ENCODE measurements around the gene MYH1. TPM values are rescaled to one million over a fixed set of nuclear protein-coding genes. Genes with fewer than 3 reads are reported as not detected.

Gene MYH1
- total and polyA plus RNA-seq, 2 experiments from 2014 or later = not detected

DNA sequence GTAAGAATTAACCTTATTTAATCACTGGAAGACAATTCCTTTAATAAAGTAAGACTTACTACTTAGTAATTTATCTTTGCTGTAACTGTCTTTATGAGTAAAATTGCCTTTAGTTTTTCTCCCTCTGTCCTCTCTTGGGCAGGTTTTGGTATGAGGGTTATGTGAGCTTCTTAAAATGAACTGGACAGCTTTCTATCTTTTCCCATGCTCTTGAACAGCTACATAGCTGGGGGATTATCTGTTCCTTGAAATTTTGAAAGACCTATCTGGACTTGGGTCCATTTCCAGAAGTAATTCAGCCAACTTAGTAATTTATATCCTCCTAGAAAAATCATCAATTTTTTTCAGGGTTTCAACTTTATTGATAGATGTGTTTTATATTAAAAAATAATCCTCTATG, 3.6 kb upstream of the MYH1 start:
- DNase-seq (ENCODE audit: low spot score) = no peak
- H3K27me3 ChIP-seq = peaks cover 6% of the 10 kb centered on the region
- H3K4me3 ChIP-seq = no peak overlapping the region
- H3K36me3 ChIP-seq (replicated peaks; ENCODE audit: insufficient read depth, low read depth) = no peaks in the 10 kb centered on the region
- H3K79me2 ChIP-seq = no peaks in the 10 kb centered on the region
- no peak overlapping the region for H3K27ac ChIP-seq
- TF ChIP-seq, protein P1, sequence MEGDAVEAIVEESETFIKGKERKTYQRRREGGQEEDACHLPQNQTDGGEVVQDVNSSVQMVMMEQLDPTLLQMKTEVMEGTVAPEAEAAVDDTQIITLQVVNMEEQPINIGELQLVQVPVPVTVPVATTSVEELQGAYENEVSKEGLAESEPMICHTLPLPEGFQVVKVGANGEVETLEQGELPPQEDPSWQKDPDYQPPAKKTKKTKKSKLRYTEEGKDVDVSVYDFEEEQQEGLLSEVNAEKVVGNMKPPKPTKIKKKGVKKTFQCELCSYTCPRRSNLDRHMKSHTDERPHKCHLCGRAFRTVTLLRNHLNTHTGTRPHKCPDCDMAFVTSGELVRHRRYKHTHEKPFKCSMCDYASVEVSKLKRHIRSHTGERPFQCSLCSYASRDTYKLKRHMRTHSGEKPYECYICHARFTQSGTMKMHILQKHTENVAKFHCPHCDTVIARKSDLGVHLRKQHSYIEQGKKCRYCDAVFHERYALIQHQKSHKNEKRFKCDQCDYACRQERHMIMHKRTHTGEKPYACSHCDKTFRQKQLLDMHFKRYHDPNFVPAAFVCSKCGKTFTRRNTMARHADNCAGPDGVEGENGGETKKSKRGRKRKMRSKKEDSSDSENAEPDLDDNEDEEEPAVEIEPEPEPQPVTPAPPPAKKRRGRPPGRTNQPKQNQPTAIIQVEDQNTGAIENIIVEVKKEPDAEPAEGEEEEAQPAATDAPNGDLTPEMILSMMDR (IDR thresholded peaks at IDR 0.05; ENCODE audit: poor library complexity) = no peak
- TF ChIP-seq EZH2phosphoT487 (IDR thresholded peaks at IDR 0.05; ENCODE audit: low read depth, severe bottlenecking, unreplicated experiment) = no peak
- TF ChIP-seq EZH2 (IDR thresholded peaks at IDR 0.05; ENCODE audit: borderline replicate concordance) = no peak
- no peaks in the 10 kb centered on the region for H4K20me1 ChIP-seq (ENCODE audit: insufficient read depth, poor library complexity, severe bottlenecking)
- H3K9me2 ChIP-seq (replicated peaks; ENCODE audit: insufficient read depth) = no peaks in the 10 kb centered on the region
- H3K4me1 ChIP-seq (ENCODE audit: insufficient read depth) = no peaks in the 10 kb centered on the region
- no peaks in the 10 kb centered on the region for H3K9me3 ChIP-seq (ENCODE audit: low read depth)
- H2AFZ ChIP-seq = no peak overlapping the region
- no peak overlapping the region for H3K4me2 ChIP-seq

DNA sequence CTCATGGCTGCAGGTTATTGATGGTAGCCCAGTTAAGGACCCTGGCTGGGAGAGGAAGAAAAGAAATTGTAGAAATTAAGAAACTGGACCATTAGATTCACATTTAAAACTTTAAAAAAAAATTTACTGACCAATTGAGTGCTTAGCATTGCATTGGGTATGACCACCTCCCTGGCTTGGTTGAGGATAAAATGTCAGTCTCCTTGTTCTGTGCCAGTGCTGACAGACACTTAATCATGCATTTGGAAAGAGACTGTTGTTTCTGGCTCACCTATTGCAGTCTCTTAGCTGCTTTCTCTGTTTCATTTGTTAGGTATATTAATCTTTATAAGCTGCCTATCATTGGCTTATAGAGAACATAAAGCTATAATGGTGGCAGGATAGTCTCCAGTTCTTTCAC, 1.7 kb downstream of the MYH1 start:
- H3K79me2 ChIP-seq = no peaks in the 10 kb centered on the region
- no peaks in the 10 kb centered on the region for H3K9me2 ChIP-seq (replicated peaks; ENCODE audit: insufficient read depth)
- H4K20me1 ChIP-seq (ENCODE audit: insufficient read depth, poor library complexity, severe bottlenecking) = no peaks in the 10 kb centered on the region
- H3K4me2 ChIP-seq = no peak overlapping the region
- DNase-seq (ENCODE audit: low spot score) = no peak
- H3K4me3 ChIP-seq = no peak overlapping the region
- no peak overlapping the region for H2AFZ ChIP-seq
- TF ChIP-seq EZH2phosphoT487 (IDR thresholded peaks at IDR 0.05; ENCODE audit: low read depth, severe bottlenecking, unreplicated experiment) = no peak
- TF ChIP-seq EZH2 (IDR thresholded peaks at IDR 0.05; ENCODE audit: borderline replicate concordance) = no peak
- TF ChIP-seq, protein P1 (IDR thresholded peaks at IDR 0.05; ENCODE audit: poor library complexity) = no peak
- peaks cover 10% of the 10 kb centered on the region for H3K27me3 ChIP-seq
- H3K36me3 ChIP-seq (replicated peaks; ENCODE audit: insufficient read depth, low read depth) = no peaks in the 10 kb centered on the region
- H3K9me3 ChIP-seq (ENCODE audit: low read depth) = no peaks in the 10 kb centered on the region
- no peaks in the 10 kb centered on the region for H3K4me1 ChIP-seq (ENCODE audit: insufficient read depth)
- no peak overlapping the region for H3K27ac ChIP-seq

DNA sequence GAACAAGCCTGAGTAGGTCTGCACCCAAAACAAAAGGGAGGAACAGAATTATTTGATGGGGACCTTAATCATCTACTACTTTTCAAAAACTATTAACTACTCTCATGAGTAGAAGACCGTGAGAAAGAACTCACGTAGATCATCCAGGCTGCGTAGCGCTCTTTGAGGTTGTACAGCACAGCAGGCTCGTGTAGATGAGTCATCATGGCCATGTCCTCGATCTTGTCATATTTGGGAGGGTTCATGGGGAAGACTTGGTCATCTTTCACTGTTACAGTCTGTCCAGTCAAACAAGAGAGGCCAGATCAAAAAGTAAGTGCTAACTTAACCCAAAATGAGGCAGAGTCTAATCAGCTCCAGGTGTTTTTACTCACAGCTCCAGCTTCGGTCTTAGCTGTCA, 2.3 kb downstream of the MYH1 start:
- Histone ChIP-seq H2AFZ (no peak overlapping the region), H3K27ac (no peak overlapping the region)
- 89% methylated on average over 7 of the region's 7 CpGs for WGBS (ENCODE audit: low lambda C conversion rate, missing lambda C conversion rate)

More for the DNA sequence above, 2.3 kb downstream of the MYH1 start:
- DNase-seq (ENCODE audit: low spot score) = no peak
- Histone ChIP-seq H3K4me1 (ENCODE audit: insufficient read depth) (no peaks in the 10 kb centered on the region), H3K4me2 (no peak overlapping the region), H3K9me3 (ENCODE audit: low read depth) (no peaks in the 10 kb centered on the region), H3K27me3 (peaks cover 10% of the 10 kb centered on the region), H3K4me3 (no peak overlapping the region), H4K20me1 (ENCODE audit: insufficient read depth, poor library complexity, severe bottlenecking) (no peaks in the 10 kb centered on the region), H3K36me3 (replicated peaks; ENCODE audit: insufficient read depth, low read depth) (no peaks in the 10 kb centered on the region), H3K9me2 (replicated peaks; ENCODE audit: insufficient read depth) (no peaks in the 10 kb centered on the region), H3K79me2 (no peaks in the 10 kb centered on the region)
- TF ChIP-seq EZH2 (IDR thresholded peaks at IDR 0.05; ENCODE audit: borderline replicate concordance) (no peak), EZH2phosphoT487 (IDR thresholded peaks at IDR 0.05; ENCODE audit: low read depth, severe bottlenecking, unreplicated experiment) (no peak)
- TF ChIP-seq, protein P1 (IDR thresholded peaks at IDR 0.05; ENCODE audit: poor library complexity) = no peak
